IMR-90 (cell line): ENCODE measurements around the gene CARMIL1. TPM values are rescaled to one million over a fixed set of nuclear protein-coding genes. Genes with fewer than 3 reads are reported as not detected.

Experiments used
- ATAC-seq: fragments of 200-7000 bp; cut with Tn5 transposase; 2 replicates; pipeline ENCODE4 v1.9.1; 2020; ENCODE audit warnings: low read depth, mild to moderate bottlenecking, moderate library complexity
- BruUV-seq: library from RNA; stranded (reverse); fragments of 400-500 nt; replicated peaks from 2 replicates; lab custom pipeline; 2021; lab: Mats Ljungman, UMichigan
- CTCF ChIA-PET: fragments of 300-600 bp; formaldehyde crosslinking; extraction: SDS; loops from one replicate; lab custom pipeline; 2021; ENCODE audit warnings: antibody characterized with exemption; lab: Yijun Ruan, JAX
- POLR2A ChIA-PET: fragments of 300-600 bp; sonication (Branson Sonifier 250); formaldehyde crosslinking; loops from one replicate; lab custom pipeline; 2022; ENCODE audit warnings: antibody characterized with exemption; ENCODE audit not compliant: unreplicated experiment; lab: Charles Lee
- DNase-seq: peaks from one replicate; pipeline ENCODE4 v3.0.0; 2013
- H2AFZ ChIP-seq: replicated peaks from 2 replicates; pipeline ENCODE3; 2013; ENCODE audit warnings: low read length, mild to moderate bottlenecking; ENCODE audit not compliant: poor library complexity
- H2AK5ac ChIP-seq: 2 replicates; pipeline ENCODE4 v1.6.1; 2013; ENCODE audit warnings: low read depth, low read length, inconsistent platforms
- H2AK9ac ChIP-seq: replicated peaks from 2 replicates; pipeline ENCODE3; 2013; ENCODE audit warnings: mild to moderate bottlenecking, low read depth, low read length, moderate library complexity; ENCODE audit not compliant: poor library complexity
- H2BK120ac ChIP-seq: 2 replicates; pipeline ENCODE4 v1.6.1; 2013; ENCODE audit warnings: low read depth, low read length, inconsistent platforms
- H2BK15ac ChIP-seq: 3 replicates; pipeline ENCODE4 v1.6.1; 2013; ENCODE audit warnings: low read depth, low read length, inconsistent platforms
- H2BK20ac ChIP-seq: 2 replicates; pipeline ENCODE4 v1.6.1; 2013; ENCODE audit warnings: low read depth, mild to moderate bottlenecking, inconsistent platforms, low read length, moderate library complexity
- H2BK5ac ChIP-seq: 2 replicates; pipeline ENCODE4 v1.6.1; 2013; ENCODE audit warnings: mild to moderate bottlenecking, low read depth, low read length, inconsistent platforms; ENCODE audit not compliant: poor library complexity, severe bottlenecking
- H3K14ac ChIP-seq: replicated peaks from 2 replicates; pipeline ENCODE4 v1.6.1; 2013; ENCODE audit warnings: low read depth, low read length, inconsistent platforms
- H3K18ac ChIP-seq: 2 replicates; pipeline ENCODE4 v1.6.1; 2013; ENCODE audit warnings: low read depth, low read length, control low read depth
- H3K23ac ChIP-seq: 2 replicates; pipeline ENCODE4 v1.6.1; 2013; ENCODE audit warnings: low read depth, low read length, inconsistent platforms
- H3K27ac ChIP-seq: 2 replicates; pipeline ENCODE4 v1.5.1; 2013; ENCODE audit warnings: mild to moderate bottlenecking, control low read depth, low read length; ENCODE audit not compliant: insufficient read depth
- H3K27me3 ChIP-seq: 2 replicates; pipeline ENCODE4 v1.6.1; 2013; ENCODE audit warnings: low read length; ENCODE audit not compliant: control insufficient read depth, insufficient read depth
- H3K36me3 ChIP-seq: 2 replicates; pipeline ENCODE4 v1.6.1; 2013; ENCODE audit warnings: low read length, mixed read lengths; ENCODE audit not compliant: control insufficient read depth, insufficient read depth
- H3K4ac ChIP-seq: 2 replicates; pipeline ENCODE4 v1.6.1; 2013; ENCODE audit warnings: low read depth, low read length, inconsistent platforms
- H3K4me1 ChIP-seq: 2 replicates; pipeline ENCODE4 v1.6.1; 2013; ENCODE audit warnings: low read length, mixed read lengths; ENCODE audit not compliant: control insufficient read depth, insufficient read depth
- H3K4me2 ChIP-seq: 2 replicates; pipeline ENCODE4 v1.6.1; 2013; ENCODE audit warnings: low read depth, mild to moderate bottlenecking, control low read depth, low read length, moderate library complexity
- H3K4me3 ChIP-seq: 2 replicates; pipeline ENCODE4 v1.5.1; 2013; ENCODE audit warnings: low read depth, mild to moderate bottlenecking, control low read depth, low read length, moderate library complexity; ENCODE audit not compliant: insufficient read depth
- H3K56ac ChIP-seq: 2 replicates; pipeline ENCODE4 v1.6.1; 2013; ENCODE audit warnings: low read length, inconsistent platforms; ENCODE audit not compliant: insufficient read depth; ENCODE audit errors: extremely low read depth
- H3K79me1 ChIP-seq, 2 experiments: 2 replicates each; pipeline ENCODE4 v1.6.1; 2013; ENCODE audit warnings: low read length in 2 of 2, inconsistent platforms in 1 of 2, low read depth in 1 of 2
- H3K9ac ChIP-seq: 2 replicates; pipeline ENCODE4 v1.6.1; 2013; ENCODE audit warnings: low read depth, low read length, control low read depth
- H3K9me1 ChIP-seq: 2 replicates; pipeline ENCODE4 v1.6.1; 2013; ENCODE audit warnings: low read length, inconsistent platforms; ENCODE audit not compliant: insufficient read depth
- H3K9me3 ChIP-seq: 2 replicates; pipeline ENCODE4 v1.6.1; 2013; ENCODE audit warnings: low read length; ENCODE audit not compliant: control insufficient read depth, insufficient read depth
- H4K20me1 ChIP-seq: 2 replicates; pipeline ENCODE4 v1.6.1; 2013; ENCODE audit warnings: low read length, inconsistent platforms; ENCODE audit not compliant: insufficient read depth
- H4K5ac ChIP-seq: 2 replicates; pipeline ENCODE4 v1.6.1; 2013; ENCODE audit warnings: mild to moderate bottlenecking, low read depth, low read length, control low read depth
- H4K8ac ChIP-seq, 2 experiments: 2 replicates each; pipeline ENCODE4 v1.6.1; 2013; ENCODE audit warnings: low read depth in 2 of 2, low read length in 2 of 2, control low read depth in 1 of 2, inconsistent platforms in 1 of 2
- H4K91ac ChIP-seq: 2 replicates; pipeline ENCODE4 v1.6.1; 2013; ENCODE audit warnings: low read depth, low read length, inconsistent platforms; ENCODE audit not compliant: insufficient read depth
- CEBPB ChIP-seq: IDR thresholded peaks from 2 replicates; pipeline ENCODE4 v1.6.1; 2012; ENCODE audit warnings: low read depth, low read length, improper control_type of control experiment
- MAFK ChIP-seq: IDR thresholded peaks from 2 replicates; pipeline ENCODE4 v1.6.1; 2012; ENCODE audit warnings: low read depth, low read length, improper control_type of control experiment
- POLR2A ChIP-seq: IDR thresholded peaks from 2 replicates; pipeline ENCODE4 v1.6.1; 2012; ENCODE audit warnings: mild to moderate bottlenecking, low read depth, low read length
- WGBS, 2 experiments: methylation state at CpG; one replicate each; pipeline versions ENCODE4 v1.1.5 to v1.1.7; 2013; ENCODE audit warnings: missing lambda C conversion rate in 2 of 2; ENCODE audit not compliant: insufficient read length in 1 of 2; ENCODE audit errors: extremely low coverage in 2 of 2; 5-methylcytosine and 5-hydroxymethylcytosine counted together
- dilution Hi-C: fragments of 300-500 bp; cut with HindIII; formaldehyde crosslinking; loops from one replicate; pipeline ENCODE4 v1.14.3; 2018; ENCODE audit warnings: low sequenced_read_pairs; ENCODE audit not compliant: unreplicated experiment
- in situ Hi-C: fragments of 300-500 bp; cut with MboI; formaldehyde crosslinking; loops from 3 replicates; pipeline ENCODE4 v1.14.3; 2019; ENCODE audit warnings: low sequenced_read_pairs, inconsistent platforms, mixed read lengths
- intact Hi-C: fragments of 100-400 bp; cut with micrococcal nuclease; formaldehyde crosslinking; loops from 2 replicates; pipeline ENCODE4 v1.10.0; 2022
- polyA plus RNA-seq, 3 experiments: library from polyadenylated mRNA; depleted of rRNA; stranded (reverse); fragments of >200 nt; gene quantifications; 2 replicates each; pipeline ENCODE4 v1.2.3, GENCODE V29; 2012; ENCODE audit warnings: low replicate concordance in 1 of 3
- total RNA-seq: library from RNA; depleted of rRNA; stranded (reverse); fragments of >200 nt; gene quantifications from 2 replicates; pipeline ENCODE4 v1.2.3, GENCODE V29; 2012
- TF ChIP-seq, protein P1 (sequence below): fragments of 150-350 bp; IDR thresholded peaks from 2 replicates; pipeline ENCODE4 v1.6.1; 2017; ENCODE audit warnings: mild to moderate bottlenecking, antibody characterized with exemption, low read length, low read depth

CARMIL1 gene
- total and polyA plus RNA-seq, 2 of the 4 experiments (the other 2 are of a cell fraction) = 1.3 to 2.9 TPM

DNA sequence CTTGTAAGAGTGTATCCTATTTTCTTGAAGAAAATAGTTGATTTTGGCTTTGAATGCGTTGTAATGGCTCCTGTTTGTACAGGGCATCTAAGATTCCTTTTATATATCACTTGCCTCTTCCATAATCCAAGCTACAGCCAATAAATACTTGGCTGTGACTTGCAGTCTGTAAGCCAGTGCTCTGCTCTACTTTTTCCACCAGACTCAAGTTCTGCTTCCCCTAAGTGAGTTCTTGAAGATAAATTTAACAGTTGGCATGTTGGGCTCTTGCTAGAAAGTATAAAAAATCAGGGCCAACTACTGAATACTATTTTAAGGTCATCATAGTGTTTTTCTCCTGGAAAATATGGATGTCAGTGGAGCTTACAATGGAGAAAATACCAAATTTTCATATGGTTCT, 336.3 kb downstream of the CARMIL1 start:
- dilution Hi-C loops (no loop called here), in situ Hi-C loops (loop anchor here (25.0 kb wide), 1 partner anchor 1028 kb away; no protein-coding TSS in a partner anchor), intact Hi-C loops (no loop called here)
- Histone ChIP-seq H2BK5ac (no peak overlapping the region), H3K9me3 (no peaks in the 10 kb centered on the region), H3K18ac (no peak overlapping the region), H4K5ac (no peak overlapping the region), H2BK120ac (no peak overlapping the region), H2AK9ac (no peak overlapping the region), H3K79me1 (no peaks in the 10 kb centered on the region), H3K14ac (no peak overlapping the region), H2BK15ac (no peak overlapping the region), H2AK5ac (no peak overlapping the region), H3K27ac (no peak overlapping the region), H4K8ac (no peak overlapping the region), H3K27me3 (no peaks in the 10 kb centered on the region), H3K4me1 (no peaks in the 10 kb centered on the region), H2AFZ (no peak overlapping the region), H3K36me3 (no peaks in the 10 kb centered on the region), H3K9me1 (no peaks in the 10 kb centered on the region), H3K4me3 (no peak overlapping the region), H3K23ac (no peak overlapping the region), H2BK20ac (no peak overlapping the region), H3K4me2 (no peak overlapping the region), H3K9ac (no peak overlapping the region), H3K56ac (no peak overlapping the region), H3K4ac (no peak overlapping the region), H4K20me1 (no peaks in the 10 kb centered on the region), H4K91ac (no peak overlapping the region)
- no peak for ATAC-seq
- no CpG with 5 or more reads among the region's 1 CpG for WGBS, 2 experiments
- BruUV-seq = no TSS peak
- TF ChIP-seq, protein P1, sequence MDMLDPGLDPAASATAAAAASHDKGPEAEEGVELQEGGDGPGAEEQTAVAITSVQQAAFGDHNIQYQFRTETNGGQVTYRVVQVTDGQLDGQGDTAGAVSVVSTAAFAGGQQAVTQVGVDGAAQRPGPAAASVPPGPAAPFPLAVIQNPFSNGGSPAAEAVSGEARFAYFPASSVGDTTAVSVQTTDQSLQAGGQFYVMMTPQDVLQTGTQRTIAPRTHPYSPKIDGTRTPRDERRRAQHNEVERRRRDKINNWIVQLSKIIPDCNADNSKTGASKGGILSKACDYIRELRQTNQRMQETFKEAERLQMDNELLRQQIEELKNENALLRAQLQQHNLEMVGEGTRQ = no peak
- TF ChIP-seq CEBPB (no peak), POLR2A (no peak), MAFK (no peak)
- ChIA-PET CTCF (no interaction called here), POLR2A (no interaction called here)
- DNase-seq = no peak
